ENCODE data around the gene NEIL3. TPM values are rescaled to one million over a fixed set of nuclear protein-coding genes. Genes with fewer than 3 reads are reported as not detected.

The NEIL3 gene
- total and polyA plus RNA-seq, 10 of the 15 experiments (the other 5 are each of a cell fraction or from before 2014, with no cell fraction given): 3.0 to 13.8 (median 8.9) TPM

GRCh38 chr4:177308125-177308524 is 1.5 kb upstream of the NEIL3 start:
- H3K9ac ChIP-seq (ENCODE audit: control insufficient read depth, insufficient read depth, low read length): no peak overlapping the region
- no peaks in the 10 kb centered on the region for H3K27me3 ChIP-seq (replicated peaks in 1 of 2; ENCODE audit: control insufficient read depth in 2 of 2, insufficient read depth in 2 of 2, low read length in 1 of 2)
- TF ChIP-seq, protein P1, sequence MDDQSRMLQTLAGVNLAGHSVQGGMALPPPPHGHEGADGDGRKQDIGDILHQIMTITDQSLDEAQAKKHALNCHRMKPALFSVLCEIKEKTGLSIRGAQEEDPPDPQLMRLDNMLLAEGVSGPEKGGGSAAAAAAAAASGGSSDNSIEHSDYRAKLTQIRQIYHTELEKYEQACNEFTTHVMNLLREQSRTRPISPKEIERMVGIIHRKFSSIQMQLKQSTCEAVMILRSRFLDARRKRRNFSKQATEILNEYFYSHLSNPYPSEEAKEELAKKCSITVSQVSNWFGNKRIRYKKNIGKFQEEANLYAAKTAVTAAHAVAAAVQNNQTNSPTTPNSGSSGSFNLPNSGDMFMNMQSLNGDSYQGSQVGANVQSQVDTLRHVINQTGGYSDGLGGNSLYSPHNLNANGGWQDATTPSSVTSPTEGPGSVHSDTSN (IDR thresholded peaks at IDR 0.05; ENCODE audit: insufficient replicate concordance, low read depth, low read length): no peak
- TF ChIP-seq YBX1 (IDR thresholded peaks at IDR 0.05) (no peak), PAX8 (IDR thresholded peaks at IDR 0.05) (no peak), DPF2 (IDR thresholded peaks at IDR 0.05) (no peak), SMAD1 (IDR thresholded peaks at IDR 0.05; ENCODE audit: low read depth, partially characterized antibody) (no peak), GATAD2B (conservative IDR thresholded peaks at IDR 0.05; ENCODE audit: low read depth) (no peak), E2F4 (IDR thresholded peaks at IDR 0.05; ENCODE audit: low read depth, low read length) (no peak), MLLT1 (IDR thresholded peaks at IDR 0.05) (no peak), CREB1 (IDR thresholded peaks at IDR 0.05; ENCODE audit: low read depth) (no peak), RB1 (IDR thresholded peaks at IDR 0.05; ENCODE audit: borderline replicate concordance) (no peak), SIN3A (IDR thresholded peaks at IDR 0.05; ENCODE audit: low read depth, low read length) (no peak), ESRRA (IDR thresholded peaks at IDR 0.05; ENCODE audit: low read length) (no peak), TBL1XR1 (IDR thresholded peaks at IDR 0.05; ENCODE audit: low read depth, low read length) (no peak), HSF1 (IDR thresholded peaks at IDR 0.05; ENCODE audit: low read depth, low read length) (no peak), ETV6 (conservative IDR thresholded peaks at IDR 0.05 in 1 of 2, IDR thresholded peaks at IDR 0.05 in 1 of 2; ENCODE audit: borderline replicate concordance in 1 of 2, low read depth in 1 of 2) (no peak), NFYB (IDR thresholded peaks at IDR 0.05; ENCODE audit: insufficient read depth, low read depth, low read length) (no peak), ZNF622 (IDR thresholded peaks at IDR 0.05) (no peak), HDAC6 (IDR thresholded peaks at IDR 0.05; ENCODE audit: unreplicated experiment) (no peak), IKZF1 (conservative IDR thresholded peaks at IDR 0.05) (no peak), JUND (IDR thresholded peaks at IDR 0.05; ENCODE audit: low read depth, low read length) (no peak)
- ChIA-PET CTCF (interaction anchor here (1.2 to 1.5 kb wide), 2 partner anchors 18 to 31 kb away, joined by 3 to 7 read pairs; no protein-coding TSS in a partner anchor), RAD21 (ENCODE audit: unreplicated experiment) (no interaction called here), POLR2A (interaction anchor here (2.7 kb wide), 1 partner anchor 134 kb away, joined by 10 read pairs; the partner anchor contains the start of gene AGA), SMC1A (ENCODE audit: uncharacterized antibody, unreplicated experiment) (no interaction called here)
- no peaks in the 10 kb centered on the region for H4K20me1 ChIP-seq (ENCODE audit: control insufficient read depth, insufficient read depth)
- H3K36me3 ChIP-seq (ENCODE audit: control insufficient read depth in 2 of 2, insufficient read depth in 2 of 2, low read length in 1 of 2): no peaks in the 10 kb centered on the region
- no peak overlapping the region for H3K4me3 ChIP-seq
- no peaks in the 10 kb centered on the region for H3K9me3 ChIP-seq (replicated peaks; ENCODE audit: control insufficient read depth, insufficient read depth, low read length)
- H3K4me1 ChIP-seq (ENCODE audit: control insufficient read depth, insufficient read depth, low read length): no peaks in the 10 kb centered on the region
- H3K4me2 ChIP-seq (ENCODE audit: control insufficient read depth, insufficient read depth): no peak overlapping the region
- no TSS peak for BruUV-seq (replicated peaks)
- no peak overlapping the region for H2AFZ ChIP-seq (ENCODE audit: control insufficient read depth, low read depth, low read length)
- no peak for ATAC-seq
- 95% methylated on average over 3 of the region's 3 CpGs for WGBS (ENCODE audit: insufficient coverage, insufficient replicate concordance, low lambda C conversion rate, missing lambda C conversion rate)
- H3K27ac ChIP-seq (ENCODE audit: control insufficient read depth, insufficient read depth): no peak overlapping the region
- intact Hi-C loops (cut with micrococcal nuclease; ENCODE audit: unreplicated experiment) (no loop called here), in situ Hi-C loops (cut with MboI) (loop anchor here (5.0 kb wide), 1 partner anchor 134 kb away; the partner anchor contains the start of gene AGA)
- peaks cover 10% of the 10 kb centered on the region for H3K79me2 ChIP-seq (ENCODE audit: control insufficient read depth, insufficient read depth, low read length)
- FAIRE-seq: no peak
- no peak for DNase-seq (ENCODE audit: low read depth, low spot score)
